Suppressor macrophage treated with lipopolysaccharide for 4 hours (primary cell): ENCODE measurements around the gene SDC3.

Experiments used
- DNase-seq: peaks from one replicate; pipeline ENCODE4 v3.0.0-alpha.2; 2020

The SDC3 gene

DNA sequence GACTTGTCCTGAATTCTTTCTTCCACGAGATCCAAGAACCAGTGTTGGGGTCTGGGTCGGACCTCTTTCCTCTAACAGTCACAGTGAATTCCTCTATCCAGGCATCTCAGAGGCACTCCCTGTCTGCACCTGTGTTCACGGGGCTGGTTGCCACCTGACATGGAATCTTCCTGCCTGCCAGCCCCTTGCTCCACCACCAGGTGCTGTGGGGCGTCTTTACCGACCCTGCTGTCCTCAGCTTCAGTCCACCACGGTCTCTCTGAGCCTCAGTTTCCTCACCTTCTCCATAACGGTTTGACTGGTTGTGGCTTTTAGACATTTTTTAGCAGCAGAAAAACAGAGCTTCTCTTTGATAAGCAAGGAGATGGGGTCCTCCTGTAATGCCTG, 62.7 kb downstream of the SDC3 start:
- no peak for DNase-seq

DNA sequence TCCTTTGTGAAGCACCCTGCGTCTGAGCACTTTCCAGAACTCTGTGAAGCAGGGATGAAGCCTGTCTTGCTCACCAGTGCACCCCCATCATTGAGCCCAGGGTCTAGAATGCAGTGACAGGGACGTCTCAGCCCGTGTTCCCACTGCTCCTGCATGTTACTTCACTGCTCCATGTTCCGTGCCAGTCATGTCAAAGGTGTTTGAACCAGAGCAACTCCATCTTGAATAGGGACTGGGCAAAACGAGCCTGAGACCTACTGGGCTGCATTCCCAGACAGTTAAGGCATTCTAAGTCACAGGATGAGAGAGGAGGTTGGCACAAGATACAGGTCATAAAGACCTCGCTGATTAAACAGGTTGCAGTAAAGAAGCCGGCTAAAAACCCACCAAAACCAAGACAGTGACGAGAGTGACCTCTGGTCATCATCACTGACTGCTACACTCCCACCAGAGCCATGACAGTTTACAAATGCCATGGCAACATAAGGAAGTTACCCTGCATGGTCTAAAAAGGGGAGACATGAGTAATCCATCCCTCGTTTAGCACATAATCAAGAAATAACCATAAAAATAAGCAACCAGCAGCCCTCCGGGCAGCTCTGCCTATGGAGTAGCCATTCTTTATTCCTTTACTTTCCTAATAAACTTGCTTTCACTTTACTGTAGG, 63.2 kb downstream of the SDC3 start:
- DNase-seq, result no peak

DNA sequence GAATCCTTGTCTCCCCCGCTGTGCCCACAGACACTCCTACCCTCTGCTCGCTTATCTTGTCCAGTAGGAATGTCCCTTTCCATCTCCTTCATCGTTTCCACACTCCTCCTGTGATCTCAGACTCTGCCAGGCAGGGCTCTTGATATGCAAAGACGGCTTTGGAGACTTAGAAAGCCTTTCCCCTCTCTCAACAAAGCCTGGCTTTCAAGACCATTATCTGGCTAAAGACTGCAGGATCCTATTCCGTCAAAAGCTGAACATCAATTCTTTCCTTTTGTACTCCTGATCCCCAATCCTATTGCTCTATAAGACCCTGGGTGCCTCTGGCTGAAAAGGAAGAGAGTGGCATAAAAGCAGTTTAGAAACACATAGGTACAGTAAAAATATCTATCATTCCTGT, 63.9 kb downstream of the SDC3 start:
- no peak for DNase-seq

DNA sequence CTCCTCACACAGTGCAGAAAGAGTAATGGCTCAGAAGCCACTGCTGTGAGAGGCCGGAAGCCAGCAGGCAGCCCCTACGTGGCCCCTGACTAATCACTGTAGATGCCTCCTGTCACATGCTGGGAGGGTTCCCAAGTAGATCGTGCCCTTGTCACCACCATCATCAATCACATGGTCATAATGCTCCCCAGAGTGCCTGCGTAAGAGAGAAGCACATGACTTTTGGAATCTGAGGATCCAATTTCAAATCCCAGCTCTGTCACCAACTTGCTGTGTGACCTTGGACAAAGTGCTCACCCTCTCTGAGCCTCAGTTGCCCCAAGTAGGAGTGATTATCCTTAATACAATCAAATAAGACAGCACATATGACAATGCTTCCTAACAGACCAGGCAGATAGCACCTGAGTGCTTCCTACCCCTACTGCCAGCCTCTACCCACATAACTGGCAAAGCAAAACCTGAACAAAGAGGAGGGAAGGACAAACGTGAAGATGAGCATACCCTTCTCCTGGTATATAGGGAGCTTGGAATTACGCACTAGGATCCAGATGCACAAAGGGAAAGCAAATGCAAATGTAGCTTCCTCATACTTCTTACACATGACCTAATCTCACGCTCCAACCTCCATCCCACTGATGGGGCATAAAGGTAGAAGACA, 65.7 kb downstream of the SDC3 start:
- DNase-seq, result peak; percentile 47

DNA sequence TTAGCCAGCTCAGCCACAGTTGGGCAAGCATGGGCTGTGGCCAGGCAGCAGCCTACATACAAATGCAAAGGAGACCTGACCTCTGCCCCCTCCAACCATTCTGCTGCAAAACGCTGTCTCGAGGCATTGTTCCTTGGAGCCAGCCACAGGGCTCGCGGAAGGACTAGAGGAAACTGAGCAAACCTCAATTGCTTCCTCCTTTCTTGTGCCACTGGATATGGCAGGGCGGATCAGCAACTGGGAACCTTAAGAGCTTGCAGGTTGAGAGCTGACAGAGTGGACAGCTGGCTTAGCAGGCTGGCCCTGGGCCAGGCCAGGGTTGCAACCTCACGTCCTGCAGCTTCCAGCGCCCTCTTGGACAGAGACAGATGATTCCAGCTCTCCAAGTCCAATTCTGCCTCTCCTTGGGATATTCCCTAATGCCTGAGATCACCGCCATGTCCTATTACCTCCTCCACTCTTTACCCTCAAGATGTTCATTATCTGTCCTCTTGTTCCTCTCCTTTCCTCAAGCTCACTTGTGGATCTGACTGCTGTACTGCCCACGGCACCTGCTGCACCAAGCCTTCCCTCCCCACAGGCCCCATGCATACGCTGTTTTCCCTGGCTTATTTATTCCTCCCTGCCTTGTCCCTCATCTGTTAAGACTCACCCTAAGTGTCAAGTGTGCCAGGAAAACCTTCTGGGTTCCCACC, 67.5 kb downstream of the SDC3 start:
- peak; percentile 56 for DNase-seq

DNA sequence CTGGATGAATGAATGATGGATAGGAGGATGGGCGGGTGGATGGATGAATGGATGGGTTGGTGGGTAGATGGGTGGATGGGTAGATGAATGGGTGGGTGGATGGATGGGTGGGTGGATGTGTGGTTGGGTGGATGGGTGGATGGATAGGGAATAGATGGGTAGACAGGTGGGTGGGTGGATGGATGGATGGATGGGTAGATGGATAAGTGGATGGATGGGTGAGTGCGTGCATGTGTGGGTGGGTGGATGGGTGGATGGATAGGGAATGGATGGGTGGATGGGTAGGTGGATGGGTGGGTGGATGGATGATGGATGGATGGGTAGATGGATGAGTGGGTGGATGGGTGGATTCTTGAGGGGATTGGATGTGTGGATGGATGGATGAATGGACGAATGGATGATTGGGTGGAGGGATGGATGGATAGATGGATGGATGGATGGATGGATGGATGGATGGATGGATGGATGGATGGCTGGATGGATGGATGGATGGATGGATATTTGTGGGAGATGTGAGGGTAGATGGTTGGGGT, 68.7 kb downstream of the SDC3 start:
- DNase-seq, result no peak

DNA sequence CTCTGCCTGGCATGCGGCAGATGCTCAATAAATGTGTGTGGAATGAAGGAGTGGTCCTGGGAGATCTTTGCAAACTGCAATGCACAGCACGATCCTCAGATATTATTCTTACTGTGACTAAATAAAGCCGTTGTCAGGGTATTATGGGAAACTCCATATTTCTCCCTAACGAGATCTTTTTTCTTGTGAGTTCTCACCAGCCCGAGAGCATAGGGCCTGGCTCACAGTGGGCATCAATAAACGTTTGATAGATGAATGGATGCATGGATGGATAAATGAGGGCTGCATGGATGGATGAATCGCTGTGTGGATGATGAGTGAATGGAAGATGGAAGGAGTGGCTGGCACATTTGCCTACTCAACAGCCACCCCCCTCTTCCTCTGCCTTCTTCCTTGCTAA, 69.6 kb downstream of the SDC3 start:
- DNase-seq, result no peak

DNA sequence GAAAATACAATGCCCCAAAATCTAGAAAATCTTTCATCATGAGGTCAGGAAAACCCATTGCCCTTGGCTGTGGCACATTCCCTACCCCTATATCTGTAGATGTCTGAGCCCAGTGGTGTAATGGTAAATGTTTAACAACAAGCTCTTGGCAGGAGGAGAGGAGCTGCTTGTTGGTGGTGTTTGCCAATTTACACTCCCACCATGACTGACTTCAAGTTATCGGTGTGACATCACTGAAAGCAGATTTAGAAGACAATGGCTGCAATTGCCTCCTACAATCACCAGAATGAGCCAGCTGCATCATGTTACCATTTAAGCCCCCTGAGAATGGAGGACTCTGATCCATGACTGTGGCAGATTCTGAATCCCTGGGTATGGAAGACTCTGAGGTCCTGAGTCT, 70.9 kb downstream of the SDC3 start:
- no peak for DNase-seq

DNA sequence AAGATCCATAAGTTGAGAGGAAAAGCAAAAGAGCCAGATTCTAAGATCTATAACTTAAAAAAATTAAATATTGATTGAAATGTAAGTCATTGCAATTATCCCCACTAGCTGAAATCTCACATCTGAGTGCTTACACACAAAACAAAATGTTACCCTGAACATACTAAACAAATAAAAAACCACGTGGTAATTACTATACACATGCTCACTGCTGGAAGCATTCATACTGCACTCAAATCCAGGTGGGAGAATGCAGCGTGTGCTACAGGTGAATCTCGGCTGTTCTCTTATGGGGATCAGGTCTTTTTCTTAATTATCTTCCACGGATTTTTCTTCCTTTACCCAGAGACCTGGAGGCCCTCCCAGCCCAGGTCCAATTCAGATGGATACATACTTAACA, 74.3 kb downstream of the SDC3 start:
- DNase-seq, result no peak

DNA sequence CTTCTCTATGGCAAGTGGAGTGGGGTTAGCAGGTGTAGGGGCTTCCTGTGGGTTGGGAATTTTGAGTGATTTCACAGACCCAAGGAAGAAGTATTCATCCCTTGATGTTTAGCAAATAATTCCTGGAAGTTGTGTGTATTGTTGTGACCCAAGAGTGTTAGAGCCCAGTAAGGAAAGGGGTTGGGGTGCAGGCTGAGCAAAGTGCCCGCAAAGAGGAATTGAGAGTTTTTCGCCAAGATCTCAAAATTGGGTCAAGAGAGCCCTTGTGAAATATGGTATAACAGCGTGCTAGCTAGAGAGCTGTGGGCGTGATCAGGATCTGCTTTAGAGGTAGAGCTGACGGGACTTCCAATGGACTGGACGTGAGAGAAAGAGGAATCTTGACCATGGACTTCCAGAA, 78.0 kb downstream of the SDC3 start:
- DNase-seq, result peak; percentile 85

DNA sequence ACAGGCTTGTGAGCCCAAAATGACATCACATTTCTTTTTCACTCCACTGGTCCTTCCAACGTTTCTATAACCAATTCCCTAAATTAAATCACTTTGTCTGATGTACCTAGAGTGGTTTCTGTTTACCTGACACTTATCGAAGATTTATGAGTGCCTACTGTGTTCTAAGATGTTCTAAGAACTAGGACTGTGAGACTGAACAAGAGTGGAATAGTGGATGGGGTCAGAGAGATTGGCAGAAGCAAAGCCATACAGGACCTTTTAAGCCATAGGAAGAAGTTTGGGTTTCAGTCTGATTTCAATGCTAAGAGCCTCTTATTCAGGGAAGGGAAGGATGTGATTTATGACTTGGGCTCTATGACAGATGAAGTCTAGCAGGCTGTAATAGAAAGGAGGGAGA, 78.7 kb downstream of the SDC3 start:
- DNase-seq, result no peak

DNA sequence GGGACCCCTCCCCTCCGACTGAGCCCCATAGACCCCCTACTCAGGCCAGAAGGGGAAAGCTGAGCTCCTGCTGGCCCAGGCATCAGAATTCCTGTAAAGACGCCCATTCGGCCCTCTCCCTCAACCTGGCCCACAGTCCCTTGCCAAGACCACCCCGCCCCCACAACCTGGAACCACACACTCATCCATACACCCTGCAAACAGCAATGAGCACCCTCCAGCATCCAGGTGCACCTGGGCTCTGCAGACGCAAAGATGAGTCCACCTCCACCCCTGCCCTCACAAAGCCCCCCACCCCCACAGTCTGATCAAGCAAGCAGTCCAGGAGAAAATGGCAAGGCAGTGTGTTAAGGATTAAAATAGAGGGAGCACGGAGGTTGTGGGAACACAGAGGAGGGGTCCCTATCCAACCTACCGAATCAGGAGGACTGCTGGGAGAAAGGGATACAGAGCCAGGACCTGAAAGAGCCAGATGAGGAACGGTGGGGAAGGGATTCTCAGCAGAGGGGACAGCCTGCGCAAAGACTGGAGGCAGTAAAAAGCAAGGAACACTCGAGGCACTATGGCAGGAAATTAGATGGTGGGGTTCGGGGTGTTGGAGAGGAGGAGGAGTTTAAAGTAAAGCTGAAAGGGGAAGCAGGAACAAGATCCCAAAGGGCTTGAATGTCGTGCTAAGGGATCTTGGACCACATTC, 83.7 kb downstream of the SDC3 start:
- DNase-seq, result no peak

DNA sequence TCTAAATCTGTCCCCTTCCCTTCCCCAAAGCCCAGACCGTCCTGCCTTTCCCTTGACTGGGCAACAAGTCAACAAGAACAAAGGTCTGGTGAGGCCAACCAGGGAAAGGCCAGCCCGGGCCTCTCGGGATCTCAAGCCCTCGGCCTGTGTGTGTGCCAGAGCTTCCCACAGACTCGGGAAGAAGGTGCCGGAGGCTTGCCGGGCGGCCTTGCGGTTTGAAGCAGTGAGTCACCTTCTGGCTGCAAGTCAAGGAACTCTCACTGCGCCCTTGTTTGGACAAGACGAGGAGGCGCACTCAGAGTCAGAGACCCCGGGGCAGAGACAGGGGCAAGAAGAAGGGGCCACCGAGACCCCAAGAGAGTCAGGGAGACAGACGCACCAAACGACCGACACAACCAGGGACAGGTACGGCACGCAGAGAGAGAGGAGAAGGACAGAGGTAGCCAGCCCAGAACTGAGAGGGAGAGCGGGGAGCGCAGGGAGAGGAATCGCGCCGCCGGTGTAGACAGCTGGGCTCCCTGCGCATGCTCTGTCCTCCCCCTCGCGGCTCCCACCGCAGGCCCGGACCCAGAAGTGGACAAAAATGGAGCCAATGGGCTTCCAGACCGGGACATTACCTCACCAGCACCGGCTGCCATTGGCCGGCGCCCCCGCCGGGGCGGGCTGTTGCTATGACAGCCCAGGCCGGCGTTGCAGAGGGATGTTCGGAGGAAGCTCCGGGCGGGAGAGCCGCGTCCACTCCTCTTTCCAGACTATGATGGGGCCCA, 84.4 kb downstream of the SDC3 start:
- peak; percentile 89 for DNase-seq

DNA sequence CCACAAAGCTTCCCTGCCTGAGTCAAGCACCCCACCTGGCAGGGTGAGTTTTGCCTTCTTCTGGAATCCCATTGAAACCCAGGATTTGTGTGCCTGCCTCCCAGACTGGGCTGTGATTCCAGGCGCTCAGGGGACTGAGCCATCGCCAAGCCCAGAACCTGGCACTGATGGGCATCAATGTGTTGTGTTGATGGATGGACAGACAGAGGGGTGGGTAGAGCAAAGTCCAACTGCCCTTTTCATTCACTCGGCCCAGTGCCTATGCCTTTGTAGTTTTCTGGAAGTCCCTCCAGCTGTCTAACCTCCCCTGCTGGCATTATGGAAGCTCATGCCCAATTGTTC, 85.0 kb downstream of the SDC3 start:
- no peak for DNase-seq

DNA sequence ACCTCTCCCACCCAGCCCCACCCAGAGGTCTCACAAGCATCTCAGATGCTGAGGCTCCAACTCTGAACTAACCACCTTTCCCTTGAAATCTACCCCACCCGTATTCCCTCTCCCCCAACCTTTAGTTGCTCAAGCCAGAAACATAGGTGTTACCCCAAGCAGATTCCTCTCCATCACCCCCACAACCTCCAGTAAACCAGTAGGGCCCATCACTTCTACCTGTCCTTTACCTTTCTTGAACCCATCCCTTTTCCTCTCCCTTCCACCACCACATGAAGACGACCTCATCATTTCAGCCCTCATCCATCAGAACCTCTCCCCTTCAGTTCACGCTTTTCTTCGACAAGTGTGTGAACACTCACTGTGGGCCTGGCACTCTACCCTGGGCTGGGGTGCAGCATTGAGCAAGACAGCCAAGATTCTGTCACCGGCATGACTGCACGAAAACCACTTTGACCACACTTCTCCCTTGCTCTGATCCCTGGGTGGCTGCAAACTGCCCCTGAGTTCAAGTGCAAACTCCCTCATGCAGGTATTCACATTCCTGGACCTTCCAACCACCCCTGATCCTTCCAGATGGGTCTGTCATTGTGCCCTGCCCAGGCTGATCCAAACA, 85.5 kb downstream of the SDC3 start:
- DNase-seq, result peak; percentile 66

DNA sequence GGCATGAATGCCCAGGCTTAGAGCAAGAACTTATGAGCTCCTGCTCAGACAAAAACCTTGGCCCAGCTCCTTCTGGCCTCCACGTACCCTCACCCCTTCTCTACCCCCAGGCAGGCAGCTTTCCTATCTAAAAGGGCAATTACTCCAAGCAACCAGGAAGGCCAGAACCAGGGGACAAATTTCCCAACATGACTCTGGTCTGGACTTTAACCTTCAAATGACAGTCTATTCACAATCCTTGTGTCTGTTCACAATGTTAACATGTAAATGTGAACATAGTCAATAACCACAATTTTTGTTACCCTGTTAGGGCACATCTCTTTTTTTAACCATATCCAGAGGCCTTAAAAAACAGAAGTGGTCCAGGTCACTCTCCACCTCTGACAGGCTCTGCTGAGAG, 86.6 kb downstream of the SDC3 start:
- no peak for DNase-seq

DNA sequence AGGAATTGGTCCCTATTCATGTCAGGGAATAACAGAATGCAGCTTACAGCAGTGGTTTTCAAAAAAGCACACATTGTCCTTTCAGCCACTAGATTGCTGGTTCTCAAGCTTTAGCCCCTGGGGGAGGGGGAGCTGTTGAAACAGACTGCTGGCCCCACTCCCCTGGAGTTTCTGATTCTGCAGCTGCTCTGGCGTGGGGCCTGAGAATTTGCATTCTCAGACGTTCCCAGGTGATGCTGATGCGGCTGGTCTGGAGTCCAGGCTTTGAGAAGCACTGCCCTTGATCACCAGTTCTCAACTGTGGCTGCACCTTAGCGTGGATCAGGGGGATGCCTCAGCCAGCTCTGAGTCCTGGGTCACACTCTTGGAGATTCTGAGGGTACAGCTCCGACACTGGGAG, 88.3 kb downstream of the SDC3 start:
- no peak for DNase-seq
